ENCODE results near the gene MYRIP. TPM values are rescaled to one million over a fixed set of nuclear protein-coding genes. Genes with fewer than 3 reads are reported as not detected.
A peak's percentile ranks its signal among the peaks of the same experiment; 100 is the strongest.

The MYRIP gene
- total RNA-seq, 2 experiments from 2014 or later = not detected

GRCh38 chr3:40230382-40230781, 421.0 kb downstream of the MYRIP start:
- Mint-ChIP-seq H3K27me3 (ENCODE audit: low read depth) (no peaks in the 10 kb centered on the region), H3K27ac (no peak overlapping the region), H3K4me3 (no peak overlapping the region), H3K36me3 (ENCODE audit: low read depth) (peaks cover 11% of the 10 kb centered on the region), H3K4me1 (ENCODE audit: low read depth) (no peaks in the 10 kb centered on the region), H3K9me3 (peaks cover 2% of the 10 kb centered on the region)
- no peak for DNase-seq
- CTCF ChIA-PET = no interaction called here
- intact Hi-C loops (cut with micrococcal nuclease) = no loop called here

DNA sequence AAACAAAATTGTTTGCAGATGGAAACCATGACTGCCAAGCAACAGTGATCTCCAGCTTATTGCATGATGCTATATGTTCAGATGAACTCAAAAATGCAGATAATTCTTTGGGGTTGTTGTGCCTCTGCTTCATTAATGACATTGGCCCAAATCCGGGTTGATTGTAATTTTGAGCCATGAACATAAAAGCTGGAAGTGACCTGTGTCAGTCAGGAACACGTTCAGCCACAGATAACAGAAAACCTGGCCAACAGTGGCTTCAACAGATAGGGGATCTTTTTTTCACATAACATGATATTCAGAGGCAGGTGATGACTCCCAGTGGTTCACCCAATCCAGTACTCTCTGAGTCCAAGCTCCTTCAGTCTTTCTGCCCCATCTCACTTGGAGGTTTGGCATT, 423.2 kb downstream of the MYRIP start:
- Mint-ChIP-seq H3K4me1 (ENCODE audit: low read depth) (no peaks in the 10 kb centered on the region), H3K27me3 (ENCODE audit: low read depth) (no peaks in the 10 kb centered on the region), H3K4me3 (no peak overlapping the region), H3K27ac (no peak overlapping the region), H3K9me3 (peaks cover 2% of the 10 kb centered on the region), H3K36me3 (ENCODE audit: low read depth) (peaks cover 8% of the 10 kb centered on the region)
- no peak for DNase-seq
- intact Hi-C loops (cut with micrococcal nuclease) = no loop called here
- CTCF ChIA-PET = no interaction called here

DNA sequence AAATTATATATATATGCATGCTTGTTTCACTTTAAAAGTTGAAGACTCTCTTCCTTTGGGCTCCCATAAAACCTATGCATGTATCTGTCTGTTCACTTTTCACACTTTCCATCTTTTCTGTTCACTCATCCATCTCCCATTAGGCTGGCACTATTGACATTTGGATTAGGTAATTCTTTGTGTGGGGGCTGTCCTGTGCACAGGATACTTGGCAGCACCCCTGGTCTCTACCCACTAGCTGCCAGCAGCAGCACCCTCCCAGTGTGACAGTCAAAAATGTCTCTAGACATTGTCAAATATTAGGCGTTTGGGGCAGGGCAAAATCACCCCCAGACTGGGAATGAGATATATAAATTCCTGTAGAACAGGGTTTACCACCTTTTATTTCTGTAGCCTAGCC, 427.8 kb downstream of the MYRIP start:
- Mint-ChIP-seq H3K4me1 (ENCODE audit: low read depth) (no peaks in the 10 kb centered on the region), H3K4me3 (no peak overlapping the region), H3K9me3 (peaks cover 2% of the 10 kb centered on the region), H3K27me3 (ENCODE audit: low read depth) (no peaks in the 10 kb centered on the region), H3K36me3 (ENCODE audit: low read depth) (peaks cover 8% of the 10 kb centered on the region), H3K27ac (no peak overlapping the region)
- intact Hi-C loops (cut with micrococcal nuclease) = no loop called here
- CTCF ChIA-PET = interaction anchor here (0.5 kb wide), 1 partner anchor 201 kb away, joined by 3 read pairs; no protein-coding TSS in a partner anchor
- no peak for DNase-seq

DNA sequence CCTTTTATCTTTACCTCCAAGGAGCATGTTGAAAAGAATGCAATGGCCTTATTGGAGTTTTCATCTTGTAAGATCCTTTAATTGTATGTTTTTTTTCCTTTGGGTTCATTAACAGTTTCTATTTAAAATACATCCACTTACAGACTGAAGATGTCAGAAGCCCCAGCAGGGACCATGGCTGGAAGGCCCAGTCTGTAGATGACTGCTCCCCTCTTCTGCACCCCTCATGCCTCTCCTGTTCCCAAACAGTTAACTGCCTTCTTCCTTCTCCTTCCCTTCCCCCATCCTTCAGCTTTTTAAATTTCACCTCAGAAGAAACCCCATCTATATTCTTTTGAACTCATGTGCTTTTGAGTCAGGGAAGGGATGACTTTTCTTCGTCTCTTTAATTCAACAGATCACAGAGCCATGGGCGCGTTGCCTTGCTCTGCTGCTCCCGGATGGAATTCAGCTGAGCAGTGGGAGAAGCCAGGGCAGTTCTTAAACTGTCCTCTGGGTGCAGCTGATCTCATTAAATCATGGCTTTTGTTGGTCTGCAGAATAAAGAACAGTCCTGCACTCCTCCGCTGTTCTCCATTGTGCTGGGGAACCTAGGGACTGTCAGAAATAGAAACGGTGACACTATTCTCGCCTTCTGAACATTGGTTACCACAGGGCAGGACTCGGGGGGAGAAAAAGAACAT, 428.6 kb downstream of the MYRIP start:
- DNase-seq = no peak
- H3K36me3 Mint-ChIP-seq (ENCODE audit: low read depth) = peaks cover 8% of the 10 kb centered on the region
- H3K4me1 Mint-ChIP-seq (ENCODE audit: low read depth) = no peaks in the 10 kb centered on the region
- no peaks in the 10 kb centered on the region for H3K27me3 Mint-ChIP-seq (ENCODE audit: low read depth)
- no peak overlapping the region for H3K27ac Mint-ChIP-seq
- CTCF ChIA-PET = interaction anchor here (0.5 kb wide), 1 partner anchor 202 kb away, joined by 3 read pairs; no protein-coding TSS in a partner anchor
- H3K4me3 Mint-ChIP-seq = no peak overlapping the region
- intact Hi-C loops (cut with micrococcal nuclease) = no loop called here
- H3K9me3 Mint-ChIP-seq = peaks cover 2% of the 10 kb centered on the region

GRCh38 chr3:40240921-40241320, 431.5 kb downstream of the MYRIP start:
- DNase-seq = no peak
- H3K4me3 Mint-ChIP-seq = no peak overlapping the region
- CTCF ChIA-PET = no interaction called here
- intact Hi-C loops (cut with micrococcal nuclease) = no loop called here
- H3K9me3 Mint-ChIP-seq = no peaks in the 10 kb centered on the region
- H3K27ac Mint-ChIP-seq = no peak overlapping the region
- H3K4me1 Mint-ChIP-seq (ENCODE audit: low read depth) = no peaks in the 10 kb centered on the region
- H3K36me3 Mint-ChIP-seq (ENCODE audit: low read depth) = no peaks in the 10 kb centered on the region
- no peaks in the 10 kb centered on the region for H3K27me3 Mint-ChIP-seq (ENCODE audit: low read depth)

DNA sequence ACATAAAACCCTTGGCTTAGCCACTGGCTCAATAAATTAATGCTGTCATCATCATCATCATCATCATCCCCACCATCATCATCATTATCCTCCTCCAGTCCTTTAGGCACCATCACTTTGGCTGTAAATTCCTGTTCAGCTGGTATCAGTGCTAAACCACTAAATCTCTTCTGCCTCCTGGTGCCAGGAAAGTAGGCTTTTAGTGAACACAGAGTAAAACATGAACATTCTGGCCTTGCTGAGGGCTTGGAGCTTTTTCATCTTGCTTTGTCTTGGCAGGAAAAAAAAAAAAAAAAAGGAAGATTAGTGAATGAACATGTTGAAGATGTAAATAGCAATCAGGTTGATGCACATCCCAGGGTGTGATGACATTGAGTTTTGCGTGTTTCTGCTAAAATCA, 432.8 kb downstream of the MYRIP start:
- CTCF ChIA-PET = no interaction called here
- intact Hi-C loops (cut with micrococcal nuclease) = no loop called here
- DNase-seq = no peak
- Mint-ChIP-seq H3K4me1 (ENCODE audit: low read depth) (no peaks in the 10 kb centered on the region), H3K27ac (no peak overlapping the region), H3K36me3 (ENCODE audit: low read depth) (no peaks in the 10 kb centered on the region), H3K27me3 (ENCODE audit: low read depth) (no peaks in the 10 kb centered on the region), H3K4me3 (no peak overlapping the region), H3K9me3 (no peaks in the 10 kb centered on the region)

- Mint-ChIP-seq H3K4me1 (ENCODE audit: low read depth) (no peaks in the 10 kb centered on the region), H3K27ac (no peak overlapping the region), H3K36me3 (ENCODE audit: low read depth) (no peaks in the 10 kb centered on the region), H3K9me3 (no peaks in the 10 kb centered on the region), H3K27me3 (ENCODE audit: low read depth) (no peaks in the 10 kb centered on the region), H3K4me3 (no peak overlapping the region)
- intact Hi-C loops (cut with micrococcal nuclease) = no loop called here
- no peak for DNase-seq
- CTCF ChIA-PET = no interaction called here
Measured at GRCh38 chr3:40242638-40243037, 433.2 kb downstream of the MYRIP start.

DNA sequence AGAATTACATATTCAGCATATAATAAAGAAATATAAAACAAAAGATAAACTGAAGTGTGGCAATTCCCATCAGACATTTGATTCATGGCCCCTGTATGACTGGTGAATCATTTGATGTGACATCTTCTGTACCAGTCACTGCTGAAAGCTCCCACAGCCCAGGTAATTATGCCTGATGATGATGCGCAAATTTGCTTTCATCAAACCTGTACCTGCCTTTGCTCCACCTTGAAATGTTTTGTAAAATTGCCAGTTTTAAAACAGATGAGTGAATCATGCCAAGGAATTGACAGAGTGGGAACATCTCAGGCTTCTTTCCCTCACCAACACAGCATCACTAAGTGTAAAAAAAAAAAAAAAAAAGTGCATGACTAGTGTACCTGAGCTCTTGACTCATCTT, 433.6 kb downstream of the MYRIP start:
- intact Hi-C loops (cut with micrococcal nuclease) = no loop called here
- no peak overlapping the region for H3K4me3 Mint-ChIP-seq
- H3K36me3 Mint-ChIP-seq (ENCODE audit: low read depth) = no peaks in the 10 kb centered on the region
- CTCF ChIA-PET = no interaction called here
- no peaks in the 10 kb centered on the region for H3K27me3 Mint-ChIP-seq (ENCODE audit: low read depth)
- no peaks in the 10 kb centered on the region for H3K9me3 Mint-ChIP-seq
- no peaks in the 10 kb centered on the region for H3K4me1 Mint-ChIP-seq (ENCODE audit: low read depth)
- H3K27ac Mint-ChIP-seq = no peak overlapping the region
- no peak for DNase-seq

DNA sequence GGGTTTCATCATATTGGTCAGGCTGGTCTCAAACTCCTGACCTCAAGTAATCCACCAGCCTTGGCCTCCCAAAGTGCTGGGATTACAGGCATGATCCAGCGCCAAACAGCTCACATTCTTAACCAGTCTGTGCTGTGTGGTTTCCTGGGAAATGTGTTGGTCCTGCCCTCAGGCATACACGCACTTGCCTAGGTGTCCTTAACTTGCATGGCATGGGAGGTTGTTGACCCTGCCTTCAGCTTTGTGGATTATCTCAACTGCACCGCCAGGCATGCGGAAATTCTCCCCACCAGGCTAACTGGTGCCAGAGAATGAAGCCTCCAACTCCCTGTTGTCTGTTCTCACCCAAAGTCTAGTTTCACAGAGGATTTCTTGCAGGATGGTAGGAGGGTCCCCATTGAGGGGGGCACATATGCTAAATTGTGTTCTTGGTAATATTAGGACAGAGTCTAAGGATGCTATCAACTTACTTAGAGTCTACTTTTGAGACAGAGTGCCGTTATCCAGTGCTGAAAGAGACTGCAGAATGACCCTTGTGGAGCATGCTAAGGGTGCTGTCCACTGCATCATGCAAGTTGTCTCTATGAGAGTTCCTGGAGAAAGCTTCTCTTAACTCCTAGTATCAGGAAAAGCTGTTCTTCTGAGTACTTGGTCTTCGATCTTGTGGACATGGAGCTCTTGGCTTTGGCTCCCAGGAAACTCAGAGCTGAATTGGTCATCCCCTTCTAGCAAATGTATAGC, 438.5 kb downstream of the MYRIP start:
- Mint-ChIP-seq H3K4me1 (ENCODE audit: low read depth) (no peaks in the 10 kb centered on the region), H3K27ac (no peak overlapping the region), H3K36me3 (ENCODE audit: low read depth) (no peaks in the 10 kb centered on the region), H3K27me3 (ENCODE audit: low read depth) (no peaks in the 10 kb centered on the region), H3K9me3 (no peaks in the 10 kb centered on the region), H3K4me3 (no peak overlapping the region)
- CTCF ChIA-PET = no interaction called here
- no peak for DNase-seq
- intact Hi-C loops (cut with micrococcal nuclease) = no loop called here

DNA sequence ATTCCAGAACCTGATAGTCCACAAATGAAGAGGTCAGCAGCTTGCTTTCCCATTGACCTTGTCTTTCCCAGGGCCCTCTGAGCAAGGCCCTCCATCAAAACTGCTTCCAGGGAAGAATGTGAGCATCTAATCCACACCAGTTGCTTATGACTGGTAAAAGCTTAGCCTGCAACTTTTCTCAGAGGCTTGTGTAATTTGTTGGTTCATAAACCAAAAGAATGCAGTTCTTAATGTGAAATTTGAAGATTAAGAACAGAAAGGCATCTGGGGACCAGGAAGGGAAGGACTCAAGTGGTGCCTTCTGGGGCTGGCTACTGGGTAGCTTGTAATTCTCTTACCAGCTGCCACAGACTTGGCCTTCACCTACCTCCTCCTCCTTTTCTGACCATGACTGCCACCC, 439.2 kb downstream of the MYRIP start:
- H3K36me3 Mint-ChIP-seq (ENCODE audit: low read depth) = no peaks in the 10 kb centered on the region
- CTCF ChIA-PET = no interaction called here
- no peaks in the 10 kb centered on the region for H3K4me1 Mint-ChIP-seq (ENCODE audit: low read depth)
- no peak overlapping the region for H3K4me3 Mint-ChIP-seq
- peak overlapping the region; percentile 62 for H3K27ac Mint-ChIP-seq
- intact Hi-C loops (cut with micrococcal nuclease) = no loop called here
- no peaks in the 10 kb centered on the region for H3K9me3 Mint-ChIP-seq
- no peaks in the 10 kb centered on the region for H3K27me3 Mint-ChIP-seq (ENCODE audit: low read depth)
- DNase-seq = no peak

DNA sequence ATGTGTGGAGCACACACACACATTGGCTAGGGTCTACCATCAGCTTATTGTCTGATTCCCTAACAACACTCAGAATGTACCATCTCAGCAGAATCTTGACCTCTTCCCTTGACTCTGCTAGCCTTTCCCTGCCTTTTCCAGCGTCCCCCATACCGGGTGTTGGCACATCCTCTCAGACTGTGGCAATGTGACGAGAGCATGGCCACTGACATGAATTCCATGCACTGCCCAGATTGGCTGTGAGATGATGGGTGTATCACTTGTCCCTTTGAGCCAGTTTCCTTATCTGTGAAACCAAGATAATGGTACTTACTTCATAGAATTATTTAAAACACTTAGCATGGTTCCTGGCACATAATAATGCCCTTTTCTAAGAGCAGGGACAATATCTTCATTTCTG, 439.8 kb downstream of the MYRIP start:
- no peak overlapping the region for H3K4me3 Mint-ChIP-seq
- intact Hi-C loops (cut with micrococcal nuclease) = no loop called here
- CTCF ChIA-PET = no interaction called here

GRCh38 chr3:40254491-40254890, 445.1 kb downstream of the MYRIP start:
- no peaks in the 10 kb centered on the region for H3K36me3 Mint-ChIP-seq (ENCODE audit: low read depth)
- no peaks in the 10 kb centered on the region for H3K4me1 Mint-ChIP-seq (ENCODE audit: low read depth)
- H3K27ac Mint-ChIP-seq = no peak overlapping the region
- no peaks in the 10 kb centered on the region for H3K9me3 Mint-ChIP-seq
- DNase-seq = no peak
- H3K27me3 Mint-ChIP-seq (ENCODE audit: low read depth) = no peaks in the 10 kb centered on the region
- CTCF ChIA-PET = no interaction called here
- H3K4me3 Mint-ChIP-seq = no peak overlapping the region
- intact Hi-C loops (cut with micrococcal nuclease) = no loop called here

More for the DNA sequence above, 439.8 kb downstream of the MYRIP start:
- H3K4me1 Mint-ChIP-seq (ENCODE audit: low read depth) = no peaks in the 10 kb centered on the region
- DNase-seq = no peak
- H3K36me3 Mint-ChIP-seq (ENCODE audit: low read depth) = no peaks in the 10 kb centered on the region
- no peaks in the 10 kb centered on the region for H3K27me3 Mint-ChIP-seq (ENCODE audit: low read depth)
- no peaks in the 10 kb centered on the region for H3K9me3 Mint-ChIP-seq
- no peak overlapping the region for H3K27ac Mint-ChIP-seq

GRCh38 chr3:40254891-40255290, 445.5 kb downstream of the MYRIP start:
- DNase-seq = no peak
- intact Hi-C loops (cut with micrococcal nuclease) = no loop called here
- H3K9me3 Mint-ChIP-seq = no peaks in the 10 kb centered on the region
- no peak overlapping the region for H3K4me3 Mint-ChIP-seq
- no peaks in the 10 kb centered on the region for H3K4me1 Mint-ChIP-seq (ENCODE audit: low read depth)
- H3K36me3 Mint-ChIP-seq (ENCODE audit: low read depth) = no peaks in the 10 kb centered on the region
- no peaks in the 10 kb centered on the region for H3K27me3 Mint-ChIP-seq (ENCODE audit: low read depth)
- CTCF ChIA-PET = no interaction called here
- no peak overlapping the region for H3K27ac Mint-ChIP-seq
